MCF 10A (cell line): ENCODE results near the gene CHRNA4. TPM values are rescaled to one million over a fixed set of nuclear protein-coding genes. Genes with fewer than 3 reads are reported as not detected.

Experiments used
- BruUV-seq: library from RNA; stranded (reverse); fragments of 400-500 nt; replicated peaks from 2 replicates; lab custom pipeline; 2021; lab: Mats Ljungman, UMichigan
- CTCF ChIA-PET: fragments of 300-600 bp; sonication (Branson Sonifier 250); formaldehyde crosslinking; extraction: SDS; loops from one replicate; lab custom pipeline; 2021; ENCODE audit warnings: antibody characterized with exemption, inconsistent platforms; lab: Yijun Ruan, JAX
- POLR2A ChIA-PET: fragments of 300-600, 350-650 bp; sonication (Branson Sonifier 250); formaldehyde crosslinking; extraction: SDS; loops from one replicate; lab custom pipeline; 2020; ENCODE audit warnings: antibody characterized with exemption, inconsistent platforms; lab: Yijun Ruan, JAX
- DNase-seq: peaks from one replicate; pipeline ENCODE4 v3.0.0-alpha.2; 2018; ENCODE audit not compliant: unreplicated experiment
- H3K27ac Mint-ChIP-seq: one replicate; pipeline ENCODE4 v1.8.0; 2022; ENCODE audit warnings: mild to moderate bottlenecking, low read depth, mixed read lengths; ENCODE audit not compliant: unreplicated experiment
- H3K27me3 Mint-ChIP-seq: one replicate; pipeline ENCODE4 v1.8.0; 2022; ENCODE audit warnings: mixed read lengths; ENCODE audit not compliant: insufficient read depth, unreplicated experiment
- H3K36me3 Mint-ChIP-seq: one replicate; pipeline ENCODE4 v1.8.0; 2022; ENCODE audit warnings: mild to moderate bottlenecking, moderate library complexity, mixed read lengths; ENCODE audit not compliant: insufficient read depth, unreplicated experiment
- H3K4me1 Mint-ChIP-seq: one replicate; pipeline ENCODE4 v1.8.0; 2022; ENCODE audit warnings: mixed read lengths; ENCODE audit not compliant: insufficient read depth, unreplicated experiment
- H3K4me3 Mint-ChIP-seq: one replicate; pipeline ENCODE4 v1.8.0; 2022; ENCODE audit warnings: mild to moderate bottlenecking, moderate library complexity, mixed read lengths; ENCODE audit not compliant: unreplicated experiment
- H3K9me3 Mint-ChIP-seq: one replicate; pipeline ENCODE4 v1.8.0; 2022; ENCODE audit warnings: mixed read lengths; ENCODE audit not compliant: unreplicated experiment
- intact Hi-C: fragments of 100-400 bp; cut with micrococcal nuclease; formaldehyde crosslinking; loops from 2 replicates; pipeline ENCODE4 v1.14.1; 2022
- total RNA-seq: library from RNA; stranded (reverse); gene quantifications from 2 replicates; pipeline ENCODE4 v1.2.3, GENCODE V29; 2022
- TF ChIP-seq, protein P1 (sequence below): fragments of 200-600 bp; IDR thresholded peaks from one replicate; pipeline ENCODE4 v1.8.0; 2022; ENCODE audit warnings: antibody characterized with exemption, mild to moderate bottlenecking; ENCODE audit not compliant: unreplicated experiment

CHRNA4 gene
- total RNA-seq, 1 experiment from 2014 or later = not detected

DNA sequence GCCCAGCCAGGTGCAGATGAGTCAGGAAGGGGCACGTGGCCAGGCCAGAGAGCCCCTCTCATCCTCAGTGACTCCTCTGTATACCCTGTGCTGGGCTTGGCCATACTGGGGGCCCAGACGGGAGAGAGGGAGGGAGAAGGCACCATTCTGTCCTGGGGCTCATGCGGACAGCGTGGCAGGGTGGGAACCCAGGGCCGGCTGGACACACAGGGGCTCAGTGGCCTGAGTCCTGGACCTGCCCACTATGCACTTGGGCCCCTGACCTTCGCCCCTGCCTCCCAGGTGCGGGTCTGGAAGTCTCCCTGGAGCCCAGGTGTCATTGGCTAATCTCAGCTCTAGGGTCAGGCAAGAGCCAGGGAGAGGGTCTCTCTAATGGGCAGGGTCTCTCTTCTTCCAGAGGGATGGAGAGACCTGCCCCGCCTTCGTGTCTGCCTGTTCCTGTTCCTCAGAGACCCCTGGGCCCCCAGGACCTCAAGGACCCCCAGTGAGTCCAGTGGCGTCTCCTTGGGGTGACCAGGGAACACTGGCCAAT lies 40.5 kb downstream of the CHRNA4 start:
- Mint-ChIP-seq H3K4me1 (no peaks in the 10 kb centered on the region), H3K27ac (no peak overlapping the region), H3K4me3 (no peak overlapping the region), H3K36me3 (no peaks in the 10 kb centered on the region), H3K27me3 (peaks cover 22% of the 10 kb centered on the region), H3K9me3 (no peaks in the 10 kb centered on the region)
- POLR2A ChIA-PET = no interaction called here
- CTCF ChIA-PET = interaction anchor here (1.2 to 1.5 kb wide), 2 partner anchors 10 to 11 kb away, joined by 4 to 5 read pairs; no protein-coding TSS in a partner anchor
- TF ChIP-seq, protein P1, sequence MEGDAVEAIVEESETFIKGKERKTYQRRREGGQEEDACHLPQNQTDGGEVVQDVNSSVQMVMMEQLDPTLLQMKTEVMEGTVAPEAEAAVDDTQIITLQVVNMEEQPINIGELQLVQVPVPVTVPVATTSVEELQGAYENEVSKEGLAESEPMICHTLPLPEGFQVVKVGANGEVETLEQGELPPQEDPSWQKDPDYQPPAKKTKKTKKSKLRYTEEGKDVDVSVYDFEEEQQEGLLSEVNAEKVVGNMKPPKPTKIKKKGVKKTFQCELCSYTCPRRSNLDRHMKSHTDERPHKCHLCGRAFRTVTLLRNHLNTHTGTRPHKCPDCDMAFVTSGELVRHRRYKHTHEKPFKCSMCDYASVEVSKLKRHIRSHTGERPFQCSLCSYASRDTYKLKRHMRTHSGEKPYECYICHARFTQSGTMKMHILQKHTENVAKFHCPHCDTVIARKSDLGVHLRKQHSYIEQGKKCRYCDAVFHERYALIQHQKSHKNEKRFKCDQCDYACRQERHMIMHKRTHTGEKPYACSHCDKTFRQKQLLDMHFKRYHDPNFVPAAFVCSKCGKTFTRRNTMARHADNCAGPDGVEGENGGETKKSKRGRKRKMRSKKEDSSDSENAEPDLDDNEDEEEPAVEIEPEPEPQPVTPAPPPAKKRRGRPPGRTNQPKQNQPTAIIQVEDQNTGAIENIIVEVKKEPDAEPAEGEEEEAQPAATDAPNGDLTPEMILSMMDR = no peak
- BruUV-seq = no TSS peak
- DNase-seq = no peak
- intact Hi-C loops = no loop called here

DNA sequence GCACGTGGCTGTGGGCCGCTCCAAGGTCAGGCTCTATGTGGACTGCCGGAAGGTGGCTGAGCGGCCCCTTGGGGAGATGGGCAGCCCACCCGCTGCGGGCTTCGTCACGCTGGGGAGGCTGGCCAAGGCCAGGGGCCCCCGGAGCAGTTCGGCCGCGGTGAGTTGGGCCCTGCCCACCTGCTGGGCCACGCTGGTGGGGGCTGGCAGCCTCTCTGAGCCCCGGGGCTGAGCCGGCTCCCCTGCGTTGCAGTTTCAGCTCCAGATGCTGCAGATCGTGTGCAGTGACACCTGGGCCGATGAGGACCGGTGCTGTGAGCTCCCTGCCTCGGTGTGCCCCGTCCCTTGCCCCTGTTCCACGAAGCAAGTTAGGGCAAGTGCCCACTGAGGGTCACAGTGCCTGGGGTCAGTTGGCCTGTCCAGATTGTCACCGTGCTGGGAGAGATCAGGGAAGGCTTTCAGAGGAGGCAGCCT lies 41.1 kb downstream of the CHRNA4 start:
- no peak overlapping the region for H3K27ac Mint-ChIP-seq
- no peaks in the 10 kb centered on the region for H3K36me3 Mint-ChIP-seq
- ChIA-PET CTCF (no interaction called here), POLR2A (no interaction called here)
- H3K27me3 Mint-ChIP-seq = peaks cover 22% of the 10 kb centered on the region
- no peaks in the 10 kb centered on the region for H3K4me1 Mint-ChIP-seq
- intact Hi-C loops = no loop called here
- no peak for DNase-seq
- no peaks in the 10 kb centered on the region for H3K9me3 Mint-ChIP-seq
- BruUV-seq = no TSS peak
- TF ChIP-seq, protein P1 = no peak
- H3K4me3 Mint-ChIP-seq = no peak overlapping the region

DNA sequence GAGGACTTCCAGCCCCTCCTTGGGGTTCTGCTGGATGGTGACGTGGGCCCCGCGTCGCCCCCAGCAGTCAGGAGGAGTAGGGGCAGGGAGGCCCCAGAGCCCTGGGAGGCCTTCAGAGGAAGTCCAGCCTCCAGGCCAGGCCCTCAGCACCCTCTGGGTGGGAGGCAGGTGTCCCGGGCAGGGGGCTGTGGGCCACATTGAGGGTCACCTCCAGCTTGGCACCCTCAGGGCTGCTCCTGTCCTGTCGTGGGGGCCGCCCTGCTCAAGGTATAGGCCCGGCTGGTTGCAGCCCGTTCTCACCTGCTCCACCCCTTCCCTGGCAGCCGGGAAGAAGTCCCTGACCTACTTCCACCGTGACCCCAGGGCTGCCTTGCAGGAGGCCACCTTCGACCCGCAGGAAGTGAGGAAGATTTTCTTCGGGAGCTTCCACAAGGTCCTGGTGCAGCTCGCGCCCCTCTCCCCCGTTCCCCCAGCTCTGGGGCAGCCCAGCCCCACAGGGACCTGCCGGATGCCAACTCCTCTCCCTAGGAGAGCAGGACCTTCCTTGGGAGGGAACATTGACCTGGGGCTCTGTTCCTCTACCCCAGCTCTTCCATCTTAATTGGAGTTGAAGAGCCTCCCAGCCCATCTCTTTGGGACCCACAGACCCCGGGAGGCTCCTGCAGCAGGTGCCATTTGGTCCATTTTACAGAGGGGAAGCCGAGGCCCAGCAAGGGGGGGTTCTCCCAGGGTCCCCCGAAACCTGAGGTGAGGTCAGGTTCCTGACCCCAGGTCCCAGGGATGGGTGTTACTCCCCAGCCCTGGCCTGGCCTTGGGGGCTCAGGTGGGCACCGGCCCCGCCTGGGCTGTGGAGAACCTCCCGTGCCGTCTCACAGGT lies 41.7 kb downstream of the CHRNA4 start:
- CTCF ChIA-PET = interaction anchor here (0.7 to 1.9 kb wide), 2 partner anchors 10 to 14 kb away, joined by 3 to 11 read pairs; no protein-coding TSS in a partner anchor
- POLR2A ChIA-PET = no interaction called here
- TF ChIP-seq, protein P1 = no peak
- H3K9me3 Mint-ChIP-seq = no peaks in the 10 kb centered on the region
- H3K4me3 Mint-ChIP-seq = no peak overlapping the region
- intact Hi-C loops = no loop called here
- no peaks in the 10 kb centered on the region for H3K4me1 Mint-ChIP-seq
- H3K27me3 Mint-ChIP-seq = peaks cover 19% of the 10 kb centered on the region
- H3K36me3 Mint-ChIP-seq = no peaks in the 10 kb centered on the region
- BruUV-seq = no TSS peak
- DNase-seq = no peak
- H3K27ac Mint-ChIP-seq = no peak overlapping the region
